GM12874 (cell line): Measurements from ENCODE around the gene FOXL3.

Experiments used
- CTCF ChIP-seq: IDR thresholded peaks from 2 replicates; pipeline ENCODE4 v1.5.1; 2011; ENCODE audit warnings: low read depth, mild to moderate bottlenecking, control low read depth, low read length, moderate library complexity; ENCODE audit not compliant: insufficient read depth

The FOXL3 gene

GRCh38 chr7:282621-283020 is 7.3 kb upstream of the FOXL3 start:
- no peak for TF ChIP-seq CTCF

DNA sequence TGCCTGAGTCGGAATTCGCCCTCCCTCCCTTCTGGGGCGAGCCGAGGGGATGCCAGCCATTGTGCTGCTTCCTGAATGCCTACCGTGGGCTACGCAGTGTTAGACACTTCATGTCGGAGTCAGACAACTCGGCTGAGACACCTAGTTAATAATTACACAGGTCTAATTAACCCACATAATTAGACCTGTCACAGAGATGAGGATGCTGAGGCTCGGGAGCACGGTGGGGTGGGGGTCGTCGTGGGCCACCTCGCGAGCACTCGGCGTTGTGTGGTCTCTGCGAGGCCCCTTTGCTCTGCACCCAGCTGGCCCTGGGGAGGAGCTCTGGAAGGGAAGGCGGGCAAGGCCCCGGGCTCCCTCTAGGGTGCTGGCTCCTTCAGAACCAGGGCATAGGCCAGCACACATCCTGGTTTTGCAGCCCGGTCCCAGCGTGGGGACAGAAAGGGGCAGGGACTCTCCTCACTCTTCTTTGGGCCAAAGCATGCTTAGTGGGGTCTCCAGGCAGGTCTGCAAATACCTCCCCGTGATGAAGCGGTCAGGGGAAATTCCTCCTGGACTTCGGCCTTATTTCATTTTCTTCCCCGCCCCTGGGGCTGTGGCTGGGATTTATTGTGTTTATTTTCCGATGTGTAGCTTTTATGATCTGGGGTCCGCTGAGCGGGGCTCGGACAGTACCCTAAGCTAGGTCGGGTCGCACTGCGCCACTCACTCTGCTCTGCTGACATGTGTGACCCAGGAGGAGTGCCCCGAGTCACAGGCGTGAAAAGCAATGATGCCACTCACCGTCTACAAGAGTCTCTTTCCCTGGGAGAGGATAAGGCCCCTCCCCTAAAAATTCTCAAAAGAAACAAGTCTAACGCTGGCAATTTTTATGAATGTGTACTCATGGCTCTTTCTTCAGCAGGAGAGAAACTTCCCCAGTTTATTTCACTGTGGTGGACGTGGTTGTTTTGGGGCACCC is 4.9 kb upstream of the FOXL3 start:
- no peak for TF ChIP-seq CTCF

DNA sequence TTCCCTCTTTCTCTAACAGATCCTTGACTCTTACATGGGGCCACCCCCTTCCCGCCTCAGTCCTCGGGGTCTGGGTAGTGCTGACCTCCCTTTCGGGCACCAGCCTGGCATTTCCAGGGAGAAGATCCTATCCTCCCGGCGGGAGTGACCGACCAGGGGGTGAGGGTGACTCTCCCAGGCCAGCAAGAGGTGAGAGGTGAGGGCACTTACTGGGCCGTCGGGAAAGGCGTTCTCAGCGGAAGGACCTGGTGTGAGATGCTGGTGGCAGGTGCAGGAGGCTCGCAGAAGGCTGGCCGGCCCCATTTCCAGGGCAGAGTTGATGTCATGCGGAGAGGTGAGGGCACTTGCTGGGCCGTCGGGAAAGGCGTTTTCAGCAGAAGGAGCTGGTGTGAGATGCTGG is 4.2 kb upstream of the FOXL3 start:
- TF ChIP-seq CTCF, result no peak

- TF ChIP-seq CTCF, result no peak
These were observed 3.7 kb upstream of the FOXL3 start for GRCh38 chr7:286266-286665.

DNA sequence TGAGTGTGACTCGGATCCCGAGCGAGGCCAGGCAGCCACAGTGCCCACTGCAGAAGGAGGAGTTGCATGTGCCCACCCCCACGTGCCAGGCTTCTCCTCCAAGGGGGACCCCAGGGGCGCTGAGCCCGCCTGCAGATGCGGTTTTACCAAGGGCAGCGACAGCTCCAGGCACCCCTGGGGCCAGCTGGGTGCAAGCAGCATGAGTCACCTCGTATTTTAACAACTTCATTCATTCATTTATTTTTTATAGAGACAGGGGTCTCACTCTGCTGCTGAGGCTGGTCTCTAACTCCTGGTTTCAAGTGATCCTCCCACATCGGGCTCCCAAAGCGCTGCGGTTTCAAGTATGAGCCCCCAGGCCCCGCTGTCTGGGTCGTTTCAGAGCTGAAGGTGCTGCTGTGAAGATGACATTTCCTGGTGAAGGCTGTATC is 1.3 kb upstream of the FOXL3 start:
- no peak for TF ChIP-seq CTCF

DNA sequence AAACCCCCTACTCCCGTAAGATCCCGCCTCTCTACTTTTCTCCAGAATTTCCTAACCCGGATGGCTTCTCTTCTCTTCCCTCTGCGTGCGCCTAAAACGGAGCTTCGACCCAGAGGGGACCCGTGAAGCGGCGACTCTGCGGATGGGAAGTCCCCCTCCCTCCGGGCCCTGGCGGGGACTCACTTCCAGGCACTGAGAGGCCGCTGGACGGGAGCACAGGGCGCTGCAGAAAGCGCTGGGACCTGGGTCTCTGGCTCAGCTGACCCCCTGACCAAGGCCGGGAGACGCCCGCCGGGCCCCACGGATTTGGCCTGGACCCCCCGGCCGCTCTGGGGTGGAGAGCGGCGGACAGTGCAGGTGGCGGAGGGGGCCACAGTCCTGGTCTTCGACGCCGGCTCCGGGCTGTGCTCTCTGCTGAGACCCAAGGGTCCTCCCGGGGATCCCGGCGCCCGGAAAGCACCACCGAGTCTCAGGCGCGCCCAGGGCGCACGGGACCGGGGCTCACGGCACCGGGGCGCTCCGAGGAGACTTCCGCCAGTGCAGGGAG is 688 bp upstream of the FOXL3 start:
- no peak for TF ChIP-seq CTCF

DNA sequence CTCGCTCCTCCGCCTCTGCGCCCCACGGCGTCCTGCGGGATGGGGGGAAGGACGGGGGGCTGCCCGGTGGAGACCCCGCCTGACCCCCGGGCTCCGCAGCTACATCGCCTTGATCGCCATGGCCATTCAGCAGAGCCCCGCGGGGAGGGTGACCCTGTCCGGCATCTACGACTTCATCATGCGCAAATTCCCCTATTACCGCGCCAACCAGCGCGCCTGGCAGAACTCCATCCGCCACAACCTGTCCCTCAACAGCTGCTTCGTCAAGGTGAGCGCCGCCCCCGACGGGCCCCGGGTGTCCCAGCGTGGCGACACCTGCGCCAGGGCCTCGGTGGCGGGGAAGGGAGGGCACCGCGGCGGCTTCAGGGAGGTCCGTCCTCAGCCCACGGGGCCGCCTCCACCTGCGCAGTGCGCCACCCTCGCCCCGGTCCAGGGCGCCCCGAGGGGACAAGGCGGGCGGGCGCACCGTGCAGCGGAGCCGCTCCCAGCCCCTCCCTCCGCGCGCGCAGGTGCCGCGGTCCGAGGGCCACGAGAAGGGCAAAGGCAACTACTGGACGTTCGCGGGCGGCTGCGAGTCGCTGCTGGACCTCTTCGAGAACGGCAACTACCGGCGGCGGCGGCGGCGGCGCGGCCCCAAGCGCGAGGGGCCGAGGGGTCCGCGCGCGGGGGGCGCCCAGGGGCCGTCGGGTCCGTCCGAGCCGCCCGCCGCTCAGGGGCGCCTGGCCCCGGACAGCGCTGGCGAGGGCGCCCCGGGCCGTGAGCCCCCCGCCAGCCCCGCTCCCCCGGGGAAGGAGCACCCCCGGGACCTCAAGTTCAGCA is 793 bp downstream of the FOXL3 start:
- TF ChIP-seq CTCF, result no peak
